GM20000 (cell line): ENCODE results near the gene UFSP2.

Experiments used
- DNase-seq: peaks from one replicate; pipeline ENCODE4 v3.0.0; 2012; ENCODE audit warnings: low spot score
- TF ChIP-seq, protein P1 (sequence below): IDR thresholded peaks from 2 replicates; pipeline ENCODE4 v1.5.1; 2012; ENCODE audit warnings: mild to moderate bottlenecking, control low read depth; ENCODE audit errors: extremely low read depth, missing control alignments

The UFSP2 gene

DNA sequence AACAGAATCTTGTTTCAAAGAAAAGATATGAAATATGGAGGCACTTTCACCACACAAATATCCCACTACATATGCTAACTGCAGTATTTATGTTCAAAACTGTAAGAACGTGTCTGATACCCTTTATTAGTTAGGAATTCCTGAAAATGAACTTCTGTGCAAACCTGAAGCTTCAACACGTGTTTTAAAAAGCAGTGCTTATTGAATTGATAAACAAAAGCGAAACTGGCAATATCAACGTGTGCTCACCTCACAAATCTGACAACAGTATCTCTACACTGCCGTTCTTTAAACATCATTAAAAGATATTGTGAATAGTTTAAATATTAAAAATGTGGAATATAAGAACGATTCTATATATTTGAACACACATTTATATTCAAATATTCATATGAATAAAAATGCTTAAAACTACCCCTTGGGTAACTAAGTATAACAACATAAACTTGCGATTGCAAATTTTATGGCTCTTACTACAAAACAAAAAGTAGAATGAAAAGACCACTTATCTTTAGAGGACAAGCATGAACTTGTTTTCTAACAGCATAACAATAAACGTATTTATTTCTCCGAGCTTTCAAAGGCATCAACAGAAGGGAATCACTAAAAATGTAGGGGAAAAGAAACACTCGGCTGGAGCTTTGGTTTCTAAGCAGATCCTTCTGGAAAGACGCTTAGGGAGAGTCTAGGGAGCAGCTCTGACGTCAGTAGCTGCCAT lies 30.4 kb downstream of the UFSP2 start, which contains the start of gene LRP2BP:
Gene LRP2BP, minus strand, starts transcription at position 687 of the 718 bp plus-strand sequence. CDS start 17,738 bp downstream, outside the sequence.
- TF ChIP-seq, protein P1, sequence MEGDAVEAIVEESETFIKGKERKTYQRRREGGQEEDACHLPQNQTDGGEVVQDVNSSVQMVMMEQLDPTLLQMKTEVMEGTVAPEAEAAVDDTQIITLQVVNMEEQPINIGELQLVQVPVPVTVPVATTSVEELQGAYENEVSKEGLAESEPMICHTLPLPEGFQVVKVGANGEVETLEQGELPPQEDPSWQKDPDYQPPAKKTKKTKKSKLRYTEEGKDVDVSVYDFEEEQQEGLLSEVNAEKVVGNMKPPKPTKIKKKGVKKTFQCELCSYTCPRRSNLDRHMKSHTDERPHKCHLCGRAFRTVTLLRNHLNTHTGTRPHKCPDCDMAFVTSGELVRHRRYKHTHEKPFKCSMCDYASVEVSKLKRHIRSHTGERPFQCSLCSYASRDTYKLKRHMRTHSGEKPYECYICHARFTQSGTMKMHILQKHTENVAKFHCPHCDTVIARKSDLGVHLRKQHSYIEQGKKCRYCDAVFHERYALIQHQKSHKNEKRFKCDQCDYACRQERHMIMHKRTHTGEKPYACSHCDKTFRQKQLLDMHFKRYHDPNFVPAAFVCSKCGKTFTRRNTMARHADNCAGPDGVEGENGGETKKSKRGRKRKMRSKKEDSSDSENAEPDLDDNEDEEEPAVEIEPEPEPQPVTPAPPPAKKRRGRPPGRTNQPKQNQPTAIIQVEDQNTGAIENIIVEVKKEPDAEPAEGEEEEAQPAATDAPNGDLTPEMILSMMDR = no peak
- peak; percentile 31 for DNase-seq

DNA sequence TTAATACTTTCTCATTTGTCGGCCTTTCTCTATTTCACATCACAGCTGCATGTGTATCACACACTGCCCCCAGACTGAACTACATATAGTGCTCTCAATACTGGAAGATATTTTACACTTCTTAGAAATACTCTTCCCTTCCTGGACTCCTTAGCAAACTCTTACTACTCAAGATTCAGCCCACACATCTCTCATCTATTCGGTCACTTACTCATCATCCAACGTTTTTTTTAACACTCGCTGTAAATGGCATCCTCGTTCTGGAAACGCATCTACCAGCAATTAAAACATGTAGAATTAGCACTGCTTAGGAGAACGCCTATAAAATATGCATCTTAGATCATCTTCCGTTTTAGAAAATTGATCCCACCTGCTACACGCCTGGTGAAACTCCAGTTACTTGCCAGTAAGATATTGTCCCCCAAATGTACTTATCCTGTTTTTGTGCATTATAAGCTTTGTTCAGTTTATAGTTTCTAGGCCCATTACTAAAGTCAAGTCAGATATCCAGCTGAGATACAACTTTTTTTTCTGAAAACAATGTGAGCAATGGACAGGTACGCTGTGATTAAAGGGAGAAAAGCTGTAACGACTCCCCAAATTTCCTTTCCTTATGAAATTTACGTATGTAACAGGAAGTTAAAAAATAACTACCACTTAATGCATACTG lies 31.1 kb downstream of the UFSP2 start:
- DNase-seq = no peak
- TF ChIP-seq, protein P1 = no peak

DNA sequence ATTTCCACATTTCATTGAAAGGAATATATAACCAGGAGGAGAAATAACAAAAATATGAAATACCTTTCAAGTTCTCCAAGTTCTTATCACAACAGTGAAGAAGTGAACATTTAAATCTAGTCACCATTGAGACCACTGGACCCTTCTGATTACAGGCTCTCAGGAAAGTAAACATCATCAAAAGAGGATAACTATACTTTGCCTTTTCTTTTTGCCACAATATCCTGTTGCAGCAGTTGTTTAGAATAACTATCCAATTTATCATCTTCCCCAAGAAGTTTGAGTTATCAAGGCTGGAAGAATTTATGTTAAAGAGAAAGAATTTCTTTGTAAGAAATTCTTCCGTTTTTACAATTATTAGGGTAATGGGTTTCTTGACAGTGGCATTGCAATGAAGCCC lies 33.6 kb downstream of the UFSP2 start:
- DNase-seq = no peak
- TF ChIP-seq, protein P1 = no peak

DNA sequence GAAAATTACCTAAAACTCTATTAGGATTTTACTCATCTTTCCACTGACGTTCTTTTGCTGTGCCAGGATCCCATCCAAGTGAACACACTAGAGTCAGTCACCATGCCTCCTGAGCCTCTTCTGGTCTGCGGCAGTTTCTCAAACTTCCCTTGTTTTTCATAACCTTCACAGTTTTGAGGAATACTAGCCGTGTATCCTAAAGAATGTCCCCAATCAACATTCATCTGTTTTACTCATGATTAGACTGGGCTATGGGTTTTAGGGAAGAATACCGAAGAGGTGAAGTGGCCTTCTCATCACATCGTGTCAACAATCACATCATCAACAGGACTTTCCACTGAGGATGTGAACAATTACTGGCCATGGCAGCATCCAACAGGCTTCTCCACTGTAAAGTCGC lies 34.8 kb downstream of the UFSP2 start:
- no peak for DNase-seq
- TF ChIP-seq, protein P1 = no peak

DNA sequence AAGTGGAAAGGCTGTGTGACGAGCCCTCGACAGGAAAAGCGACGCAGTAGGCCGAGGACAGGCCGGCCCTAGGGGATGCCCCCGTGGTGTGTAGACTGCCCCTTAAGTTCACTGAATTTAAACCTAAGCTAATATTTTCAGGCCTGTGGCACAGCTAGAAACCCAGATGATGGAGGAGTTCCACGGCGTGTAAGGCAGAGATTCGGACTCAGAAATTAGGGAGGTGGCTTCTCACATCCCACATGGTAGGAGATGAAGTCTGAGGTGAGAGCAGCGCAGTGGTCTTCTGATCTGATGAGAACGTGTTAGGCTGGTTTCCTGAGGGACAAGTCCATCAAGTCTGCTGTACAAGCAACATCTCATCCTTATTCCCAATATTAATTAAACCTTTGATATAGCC lies 37.8 kb downstream of the UFSP2 start:
- TF ChIP-seq, protein P1 = no peak
- DNase-seq = no peak

DNA sequence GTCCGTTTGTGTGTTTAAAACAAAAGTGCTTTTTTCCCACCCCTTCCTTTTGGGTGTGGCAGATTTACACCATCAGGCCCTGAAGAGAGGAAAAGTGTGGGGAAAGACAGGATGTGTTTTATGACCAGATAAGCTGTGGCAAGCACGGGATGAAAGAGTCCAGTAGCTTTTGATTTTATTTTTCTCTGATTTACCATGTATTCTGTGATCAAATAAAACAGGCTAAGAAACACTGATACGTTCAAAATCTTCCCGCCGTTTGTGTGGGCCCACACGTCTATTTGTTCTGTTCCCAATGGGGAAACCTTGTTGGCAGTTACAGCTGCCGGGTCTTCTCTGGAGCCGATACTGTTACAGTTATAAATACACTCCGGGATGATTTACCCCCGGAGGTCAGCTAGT lies 40.8 kb downstream of the UFSP2 start:
- DNase-seq = no peak
- TF ChIP-seq, protein P1 = no peak

DNA sequence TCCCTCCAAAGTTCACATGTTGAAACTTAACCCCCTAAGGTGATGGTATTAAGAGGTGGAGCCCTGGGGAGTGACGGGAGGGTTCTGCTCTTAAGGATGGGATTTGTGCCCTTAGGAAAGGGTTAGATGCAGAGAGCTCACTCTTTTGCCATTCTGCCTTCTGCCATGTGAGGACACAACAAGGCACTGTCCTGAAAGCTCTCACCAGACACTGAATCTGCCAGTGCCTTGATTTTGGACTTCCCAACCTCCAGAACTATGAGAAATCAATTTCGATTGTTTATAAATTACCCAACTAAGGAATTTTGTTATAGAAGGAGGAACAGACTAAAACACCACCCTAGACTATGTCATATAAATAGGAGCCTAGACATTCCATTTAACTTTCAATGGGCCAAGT lies 41.7 kb downstream of the UFSP2 start:
- TF ChIP-seq, protein P1 = no peak
- no peak for DNase-seq
